SK-N-MC (cell line): ENCODE data around the gene CCDC127.

Source experiments
- DNase-seq: peaks from one replicate; pipeline ENCODE4 v3.0.0-alpha.2; 2011; ENCODE audit warnings: low read depth, low spot score
- H3K27ac ChIP-seq: fragments of 200-600 bp; sonication (generic); 2 replicates; pipeline ENCODE4 v1.5.1; 2016; ENCODE audit warnings: mixed run types
- H3K36me3 ChIP-seq: fragments of 200-600 bp; sonication (generic); 2 replicates; pipeline ENCODE4 v1.6.1; 2017; ENCODE audit warnings: antibody characterized with exemption, low read length, mixed read lengths; ENCODE audit not compliant: insufficient read depth
- H3K4me3 ChIP-seq: fragments of 200-600 bp; sonication (generic); 2 replicates; pipeline ENCODE4 v1.5.1; 2016
- H3K9ac ChIP-seq: fragments of 200-600 bp; sonication (generic); 2 replicates; pipeline ENCODE4 v1.8.0; 2017; ENCODE audit warnings: mixed run types, mixed read lengths; ENCODE audit not compliant: insufficient read length
- H3K9me3 ChIP-seq: fragments of 200-600 bp; sonication (generic); 2 replicates; pipeline ENCODE4 v1.6.1; 2017; ENCODE audit warnings: low read depth, mild to moderate bottlenecking, antibody characterized with exemption, low read length, moderate library complexity, mixed read lengths
- EZH2 ChIP-seq: fragments of 200-600 bp; sonication (generic); IDR thresholded peaks from one replicate; pipeline ENCODE4 v1.6.1; 2017; ENCODE audit warnings: antibody characterized with exemption
- FOXP2 ChIP-seq: optimal IDR thresholded peaks from 2 replicates; pipeline ENCODE3; 2011; ENCODE audit warnings: mild to moderate bottlenecking, moderate library complexity; ENCODE audit not compliant: insufficient read depth; ENCODE audit errors: extremely low read length, control extremely low read depth
- POLR2AphosphoS5 ChIP-seq: IDR thresholded peaks from 2 replicates; pipeline ENCODE4 v1.6.1; 2012; ENCODE audit warnings: mild to moderate bottlenecking, low read depth, low read length, borderline replicate concordance

CCDC127 gene

GRCh38 chr5:173392-174290 is 44.3 kb downstream of the CCDC127 start:
- H3K4me3 ChIP-seq: no peak overlapping the region
- no peak for DNase-seq
- no peak overlapping the region for H3K9ac ChIP-seq
- no peak for TF ChIP-seq EZH2
- no peak for TF ChIP-seq FOXP2
- no peak for TF ChIP-seq POLR2AphosphoS5
- H3K27ac ChIP-seq: no peak overlapping the region
- H3K9me3 ChIP-seq: no peaks in the 10 kb centered on the region
- no peaks in the 10 kb centered on the region for H3K36me3 ChIP-seq

- Histone ChIP-seq H3K4me3 (no peak overlapping the region), H3K9me3 (no peaks in the 10 kb centered on the region), H3K9ac (no peak overlapping the region), H3K36me3 (no peaks in the 10 kb centered on the region), H3K27ac (no peak overlapping the region)
- no peak for DNase-seq
- no peak for TF ChIP-seq POLR2AphosphoS5
- no peak for TF ChIP-seq EZH2
- no peak for TF ChIP-seq FOXP2
Observed at GRCh38 chr5:172841-173251, 45.1 kb downstream of the CCDC127 start.

GRCh38 chr5:172421-172820 is 45.5 kb downstream of the CCDC127 start:
- H3K36me3 ChIP-seq: no peaks in the 10 kb centered on the region
- no peak overlapping the region for H3K27ac ChIP-seq
- no peak overlapping the region for H3K4me3 ChIP-seq
- no peak for DNase-seq
- no peak overlapping the region for H3K9ac ChIP-seq
- no peaks in the 10 kb centered on the region for H3K9me3 ChIP-seq
- TF ChIP-seq POLR2AphosphoS5 (no peak), EZH2 (no peak), FOXP2 (no peak)

GRCh38 chr5:171801-172331 is 46.1 kb downstream of the CCDC127 start:
- H3K4me3 ChIP-seq: no peak overlapping the region
- no peak for TF ChIP-seq FOXP2
- TF ChIP-seq EZH2: no peak
- no peak for TF ChIP-seq POLR2AphosphoS5
- DNase-seq: no peak
- no peaks in the 10 kb centered on the region for H3K36me3 ChIP-seq
- no peaks in the 10 kb centered on the region for H3K9me3 ChIP-seq
- H3K27ac ChIP-seq: no peak overlapping the region
- no peak overlapping the region for H3K9ac ChIP-seq

GRCh38 chr5:170971-171800 is 46.8 kb downstream of the CCDC127 start:
- Histone ChIP-seq H3K9ac (no peak overlapping the region), H3K9me3 (no peaks in the 10 kb centered on the region), H3K36me3 (no peaks in the 10 kb centered on the region), H3K4me3 (no peak overlapping the region), H3K27ac (no peak overlapping the region)
- TF ChIP-seq FOXP2: no peak
- no peak for TF ChIP-seq POLR2AphosphoS5
- no peak for TF ChIP-seq EZH2
- DNase-seq: no peak

- Histone ChIP-seq H3K9me3 (no peaks in the 10 kb centered on the region), H3K9ac (no peak overlapping the region), H3K4me3 (no peak overlapping the region), H3K27ac (no peak overlapping the region), H3K36me3 (no peaks in the 10 kb centered on the region)
- DNase-seq: no peak
- TF ChIP-seq EZH2 (no peak), POLR2AphosphoS5 (no peak), FOXP2 (no peak)
Observed at GRCh38 chr5:169728-170094, 48.2 kb downstream of the CCDC127 start.

DNA sequence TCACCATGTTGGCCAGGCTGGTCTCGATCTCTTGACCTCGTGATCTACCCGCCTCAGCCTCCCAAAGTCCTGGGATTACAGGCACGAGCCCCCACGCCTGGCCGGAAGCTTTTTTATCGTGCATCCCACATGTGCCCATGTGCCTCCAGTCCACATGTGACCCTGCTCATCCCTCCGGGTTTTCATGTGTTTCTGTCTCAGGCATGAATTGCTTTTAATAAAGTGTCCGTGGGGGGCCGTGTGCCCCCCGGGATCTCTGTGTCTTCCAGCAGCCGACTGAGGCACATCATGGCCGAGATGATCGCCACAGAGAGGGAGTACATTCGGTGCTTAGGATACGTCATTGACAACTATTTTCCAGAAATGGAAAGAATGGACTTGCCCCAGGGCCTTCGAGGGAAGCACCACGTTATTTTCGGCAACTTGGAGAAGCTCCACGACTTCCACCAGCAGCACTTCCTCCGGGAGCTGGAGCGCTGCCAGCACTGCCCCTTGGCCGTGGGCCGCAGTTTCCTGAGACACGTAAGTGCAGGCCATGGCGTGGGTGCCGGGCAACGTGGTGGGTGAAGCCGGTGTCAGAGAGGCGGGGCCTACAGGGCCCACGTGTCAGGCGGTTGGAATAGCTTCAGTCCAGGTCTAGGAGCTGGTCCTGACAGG is 48.8 kb downstream of the CCDC127 start:
- H3K27ac ChIP-seq: no peak overlapping the region
- no peaks in the 10 kb centered on the region for H3K36me3 ChIP-seq
- TF ChIP-seq POLR2AphosphoS5: no peak
- TF ChIP-seq FOXP2: no peak
- TF ChIP-seq EZH2: no peak
- H3K4me3 ChIP-seq: no peak overlapping the region
- H3K9me3 ChIP-seq: no peaks in the 10 kb centered on the region
- no peak overlapping the region for H3K9ac ChIP-seq
- no peak for DNase-seq

GRCh38 chr5:167982-168660 is 49.8 kb downstream of the CCDC127 start:
- no peaks in the 10 kb centered on the region for H3K36me3 ChIP-seq
- H3K9me3 ChIP-seq: no peaks in the 10 kb centered on the region
- H3K27ac ChIP-seq: no peak overlapping the region
- TF ChIP-seq POLR2AphosphoS5 (no peak), EZH2 (no peak), FOXP2 (no peak)
- H3K4me3 ChIP-seq: no peak overlapping the region
- no peak for DNase-seq
- no peak overlapping the region for H3K9ac ChIP-seq
